ENCODE measurements around the gene PPARGC1A.

GRCh38 chr4:23909671-23910070 lies 19.8 kb upstream of the PPARGC1A start:
- no peak for TF ChIP-seq PAX5 (IDR thresholded peaks at IDR 0.05; ENCODE audit: insufficient read depth, low read length, severe bottlenecking)
- TF ChIP-seq POLR2AphosphoS5 (IDR thresholded peaks at IDR 0.05; ENCODE audit: low read depth, low read length) = no peak
